ENCODE data around the gene CACNA1B.

CACNA1B gene

DNA sequence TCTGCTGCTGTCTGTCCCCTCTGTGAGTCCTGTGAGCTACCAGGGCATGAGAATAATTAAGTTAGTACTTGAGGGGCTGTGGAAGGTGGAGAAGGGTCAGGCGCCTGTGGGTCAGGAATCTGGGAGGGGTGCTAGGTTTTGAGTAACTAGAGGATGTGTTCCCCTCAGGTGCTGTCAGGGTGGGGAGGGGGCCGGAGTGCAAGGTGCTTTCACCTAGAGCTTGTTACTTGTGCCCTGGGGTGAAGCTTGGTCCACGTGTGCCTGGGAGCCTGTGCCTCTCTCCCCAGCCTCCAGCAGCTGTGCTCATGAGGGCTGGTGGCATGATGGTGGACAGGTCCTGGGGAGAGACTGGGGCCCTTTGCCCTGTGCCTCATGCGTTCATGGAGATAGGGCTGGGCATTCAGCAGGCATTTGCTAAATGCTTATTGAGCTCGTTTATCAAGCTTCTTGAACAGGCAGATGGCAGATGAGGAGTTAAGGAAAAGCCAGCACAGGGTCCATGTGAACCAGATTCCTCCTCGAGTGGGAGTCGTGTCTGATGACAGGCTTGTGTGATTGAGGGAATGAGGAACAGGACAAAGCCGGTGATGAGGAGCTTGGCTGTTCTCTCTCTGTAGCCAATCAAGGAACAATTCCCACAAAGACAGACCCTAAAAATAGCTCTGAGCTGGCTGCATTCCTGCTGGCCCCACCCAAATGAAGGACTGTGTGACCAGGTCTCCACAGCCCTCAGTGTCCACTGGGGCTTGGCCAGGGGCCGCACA lies 40.9 kb downstream of the CACNA1B start:
- DNase-seq (ENCODE audit: low read depth in 2 of 3, low spot score in 1 of 3), result no peak

DNA sequence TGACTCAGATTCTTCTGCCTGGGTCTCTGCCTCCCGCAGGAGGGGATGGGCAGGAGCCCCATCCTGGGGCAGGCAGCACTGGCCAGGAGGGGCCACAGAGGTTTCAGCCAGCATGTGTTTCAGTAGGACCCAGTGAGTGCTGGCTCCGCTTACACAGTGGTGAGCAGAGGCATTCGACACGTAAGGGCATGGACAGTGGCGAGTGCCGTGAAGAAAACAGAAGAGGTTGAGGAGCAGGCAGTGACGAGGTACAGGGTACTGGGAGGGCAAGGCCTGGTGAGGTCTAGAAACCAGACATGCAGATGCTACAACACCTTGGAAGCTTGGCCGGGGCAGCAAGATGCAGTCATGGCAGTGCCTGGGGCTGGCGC lies 41.5 kb downstream of the CACNA1B start:
- DNase-seq (ENCODE audit: low read depth in 2 of 3, low spot score in 1 of 3), result no peak

DNA sequence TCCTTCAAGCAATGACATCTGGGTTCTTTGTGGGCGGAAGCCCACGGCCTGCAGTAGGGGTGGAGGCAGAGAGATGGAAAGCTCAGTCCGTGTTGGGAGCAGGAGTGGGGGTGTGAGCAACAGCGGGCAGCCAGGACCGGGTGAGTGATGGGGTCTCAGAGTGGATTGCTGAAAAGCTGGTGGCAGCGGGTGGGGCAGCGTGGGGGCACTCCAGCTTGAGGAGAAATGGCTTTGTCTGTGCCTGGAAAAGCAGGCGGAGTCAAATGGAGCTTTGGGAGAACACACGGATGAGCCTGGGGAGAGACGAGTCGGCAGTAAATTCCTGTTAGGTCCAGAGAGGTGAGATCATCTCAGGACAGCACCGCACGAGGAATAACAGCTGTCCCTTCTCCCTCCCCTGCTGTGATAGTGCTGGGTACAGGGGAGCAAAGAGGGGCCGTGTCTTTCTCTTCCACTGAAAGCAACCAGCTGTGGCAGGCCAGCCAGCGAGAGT lies 42.1 kb downstream of the CACNA1B start:
- no peak for DNase-seq (ENCODE audit: low read depth in 2 of 3, low spot score in 1 of 3)

DNA sequence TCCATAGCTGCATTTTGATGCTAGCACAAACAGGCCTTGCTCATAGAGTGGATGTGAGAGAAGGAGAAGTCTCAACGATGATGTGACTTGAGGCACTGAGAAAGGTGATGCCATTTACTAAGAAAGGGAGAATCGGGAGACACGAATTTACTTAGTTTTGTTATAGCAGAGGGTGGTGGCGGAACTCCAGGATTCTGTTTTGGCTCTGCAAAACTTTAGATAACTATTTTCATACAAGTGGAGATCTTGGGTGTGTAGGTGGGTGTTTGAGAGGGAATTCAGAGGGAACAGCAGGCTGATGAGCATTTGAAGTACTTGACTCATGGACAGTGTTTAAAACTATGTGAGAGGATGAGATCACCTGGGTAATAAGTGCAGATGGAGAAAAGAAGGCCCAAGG lies 43.2 kb downstream of the CACNA1B start:
- DNase-seq (ENCODE audit: low read depth in 2 of 3, low spot score in 1 of 3), result no peak

DNA sequence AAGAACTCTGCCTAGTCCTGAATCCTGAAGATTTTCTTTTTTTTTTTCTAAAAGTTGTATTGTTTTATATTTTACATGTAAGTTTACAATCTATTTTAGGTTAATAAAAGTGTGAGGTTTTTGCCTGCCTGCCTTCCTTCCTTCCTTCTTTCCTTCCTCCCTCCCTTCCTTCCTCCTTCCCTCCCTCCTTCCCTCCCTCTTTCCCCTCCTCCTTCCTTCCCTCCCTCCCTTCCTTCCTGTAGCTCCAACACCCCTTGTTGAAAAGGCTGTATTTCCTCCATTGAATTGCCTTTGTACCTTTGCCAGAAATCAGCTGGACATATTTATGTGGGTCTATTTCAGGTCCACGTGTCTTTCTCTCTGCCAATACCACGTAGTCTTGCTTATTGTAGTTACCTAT lies 46.6 kb downstream of the CACNA1B start:
- DNase-seq (ENCODE audit: low read depth in 2 of 3, low spot score in 1 of 3), result no peak

DNA sequence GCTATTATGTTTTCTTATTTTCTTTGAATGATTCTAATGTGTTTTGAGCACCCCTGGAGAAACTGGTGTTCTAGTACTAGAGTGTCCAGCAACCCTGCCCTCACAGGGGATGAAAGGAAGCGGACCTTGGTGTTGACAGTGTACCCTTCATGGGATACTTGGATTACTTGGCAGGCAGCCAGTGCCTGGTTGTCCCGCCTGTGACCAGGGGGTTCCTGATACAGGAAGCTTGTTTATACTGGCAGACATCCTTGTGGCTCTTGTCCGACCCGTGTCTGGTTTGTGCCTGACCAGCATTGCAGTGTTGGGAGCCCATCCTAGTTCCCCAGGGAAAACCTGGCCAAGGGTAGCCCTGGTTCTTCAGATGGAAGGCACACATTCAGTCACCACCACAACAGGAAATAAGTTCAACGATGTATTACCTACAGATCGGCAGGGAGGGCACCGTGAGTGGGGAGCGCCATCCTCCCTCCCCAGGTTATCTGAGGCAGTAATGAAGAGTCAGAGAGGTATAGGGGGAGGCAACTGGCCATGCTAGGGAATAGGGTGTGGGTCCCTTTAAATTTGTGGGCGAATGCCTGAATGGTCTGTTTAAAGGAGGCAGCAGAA lies 47.3 kb downstream of the CACNA1B start:
- no peak for DNase-seq (ENCODE audit: low read depth in 2 of 3, low spot score in 1 of 3)

DNA sequence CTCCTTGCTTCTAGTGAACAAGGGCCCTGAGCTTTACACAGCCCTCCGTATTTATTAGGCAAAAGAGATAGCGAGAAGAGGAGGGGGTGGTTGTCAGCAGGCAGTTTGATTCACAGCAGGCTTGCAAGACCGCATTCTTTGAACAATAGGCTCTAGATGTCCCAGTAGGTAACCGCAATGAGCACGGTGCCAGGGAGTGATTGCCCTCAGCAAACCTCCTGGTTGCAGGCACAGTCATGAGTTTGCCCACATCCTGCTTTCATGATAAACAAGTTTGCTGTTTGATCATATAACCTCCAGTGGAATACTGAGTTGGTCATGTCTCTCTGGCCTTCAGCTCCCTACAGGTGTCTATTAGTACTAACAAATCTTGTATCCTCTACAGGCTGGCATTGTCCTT lies 66.1 kb downstream of the CACNA1B start:
- DNase-seq (ENCODE audit: low read depth in 2 of 3, low spot score in 1 of 3), result no peak

DNA sequence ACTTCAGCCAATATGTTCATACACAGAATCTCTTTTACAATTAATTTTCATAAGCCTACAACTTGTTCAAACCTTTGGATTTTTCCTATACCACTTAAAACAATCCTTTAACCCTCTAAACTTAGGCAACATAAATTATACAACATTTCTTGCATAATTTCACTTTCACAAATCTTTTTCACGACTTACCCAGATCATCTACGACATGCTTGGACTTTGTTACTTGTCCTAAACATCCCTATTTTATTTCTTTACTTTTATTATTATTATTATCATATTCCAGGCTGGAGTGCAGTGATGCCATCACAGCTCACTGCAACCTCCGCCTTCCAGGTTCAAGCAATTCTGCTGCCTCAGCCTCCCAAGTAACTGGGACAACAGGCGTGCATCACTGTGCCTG lies 68.0 kb downstream of the CACNA1B start:
- DNase-seq (ENCODE audit: low read depth in 2 of 3, low spot score in 1 of 3), result no peak

DNA sequence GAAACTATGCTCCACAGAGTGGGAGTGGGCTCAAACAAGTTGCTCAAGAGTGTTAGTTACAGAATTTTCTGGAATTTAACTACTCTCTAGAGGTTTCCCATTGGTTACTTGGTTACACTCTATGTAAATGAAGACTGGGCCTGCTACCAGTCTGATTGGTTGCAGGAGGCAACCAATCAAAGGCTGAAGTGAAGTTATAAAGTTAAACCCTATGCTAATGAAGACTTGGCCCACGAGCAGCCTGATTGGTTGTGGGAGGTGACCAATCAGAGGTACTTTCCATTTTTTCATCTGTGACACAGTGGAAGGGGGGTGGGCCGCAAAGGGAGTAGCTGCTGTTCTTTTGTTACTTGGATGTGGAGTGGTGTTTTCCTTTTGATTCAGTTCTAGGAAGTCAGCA lies 69.4 kb downstream of the CACNA1B start:
- no peak for DNase-seq (ENCODE audit: low read depth in 2 of 3, low spot score in 1 of 3)

DNA sequence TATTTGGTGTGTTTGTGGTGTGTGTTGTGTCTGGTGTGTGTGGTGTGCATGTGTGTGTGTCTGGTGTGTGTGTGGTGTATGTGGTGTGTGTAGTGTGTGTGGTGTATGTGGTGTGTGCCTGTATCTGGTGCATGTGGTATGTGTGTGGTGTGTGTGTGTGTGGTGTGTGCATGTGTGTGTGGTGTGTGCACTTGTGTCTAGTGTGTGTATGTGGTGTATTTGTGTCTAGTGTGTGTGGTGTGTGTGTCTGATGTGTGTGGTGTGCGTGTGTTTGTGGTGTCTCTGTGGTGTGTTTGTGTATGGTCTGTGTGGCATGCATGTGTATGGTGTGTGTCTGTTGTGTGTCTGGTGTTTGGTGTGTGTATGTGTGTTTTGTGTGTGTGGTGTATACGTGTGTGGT lies 71.1 kb downstream of the CACNA1B start:
- DNase-seq (ENCODE audit: low read depth in 2 of 3, low spot score in 1 of 3), result no peak

DNA sequence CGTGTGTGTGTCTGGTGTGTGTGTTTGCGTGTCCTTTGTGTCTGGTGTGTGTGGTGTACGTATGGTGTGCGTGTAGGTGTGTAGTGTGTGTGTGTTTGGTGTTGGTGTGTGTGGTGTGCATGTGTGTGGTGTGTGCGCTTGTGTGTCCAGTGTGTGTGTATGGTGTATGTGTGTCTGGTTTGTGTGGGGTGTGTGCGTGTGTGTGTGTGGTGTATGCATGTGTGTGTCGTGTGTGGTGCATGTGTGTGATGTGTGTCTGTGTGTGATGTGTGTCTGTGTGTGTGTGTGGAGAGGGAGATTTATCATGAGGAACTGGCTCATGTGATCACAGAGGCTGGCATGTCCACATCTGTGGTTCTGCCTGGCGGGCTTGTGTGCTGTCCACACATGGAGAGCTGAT lies 71.7 kb downstream of the CACNA1B start:
- DNase-seq (ENCODE audit: low read depth in 2 of 3, low spot score in 1 of 3), result no peak

DNA sequence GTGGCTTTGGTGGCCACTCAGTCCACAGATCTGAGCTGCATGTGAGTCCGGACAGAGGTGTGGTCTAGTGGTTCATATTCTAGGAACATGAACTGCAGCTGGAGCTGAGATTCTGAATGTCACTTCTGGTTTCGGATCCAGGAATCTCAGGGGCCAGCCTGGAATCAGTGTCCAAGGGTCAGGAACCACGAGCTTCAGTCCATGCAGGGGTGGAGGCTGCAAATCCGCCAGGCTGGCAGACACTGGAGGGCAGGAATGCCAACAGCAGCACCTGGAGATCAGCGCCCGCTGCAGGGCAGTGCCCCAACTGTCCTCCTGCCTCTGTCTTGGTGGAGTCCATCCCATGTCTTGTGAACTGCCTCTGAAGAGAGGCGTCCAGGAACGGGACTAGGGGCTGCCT lies 73.5 kb downstream of the CACNA1B start:
- DNase-seq (ENCODE audit: low read depth in 2 of 3, low spot score in 1 of 3), result no peak

DNA sequence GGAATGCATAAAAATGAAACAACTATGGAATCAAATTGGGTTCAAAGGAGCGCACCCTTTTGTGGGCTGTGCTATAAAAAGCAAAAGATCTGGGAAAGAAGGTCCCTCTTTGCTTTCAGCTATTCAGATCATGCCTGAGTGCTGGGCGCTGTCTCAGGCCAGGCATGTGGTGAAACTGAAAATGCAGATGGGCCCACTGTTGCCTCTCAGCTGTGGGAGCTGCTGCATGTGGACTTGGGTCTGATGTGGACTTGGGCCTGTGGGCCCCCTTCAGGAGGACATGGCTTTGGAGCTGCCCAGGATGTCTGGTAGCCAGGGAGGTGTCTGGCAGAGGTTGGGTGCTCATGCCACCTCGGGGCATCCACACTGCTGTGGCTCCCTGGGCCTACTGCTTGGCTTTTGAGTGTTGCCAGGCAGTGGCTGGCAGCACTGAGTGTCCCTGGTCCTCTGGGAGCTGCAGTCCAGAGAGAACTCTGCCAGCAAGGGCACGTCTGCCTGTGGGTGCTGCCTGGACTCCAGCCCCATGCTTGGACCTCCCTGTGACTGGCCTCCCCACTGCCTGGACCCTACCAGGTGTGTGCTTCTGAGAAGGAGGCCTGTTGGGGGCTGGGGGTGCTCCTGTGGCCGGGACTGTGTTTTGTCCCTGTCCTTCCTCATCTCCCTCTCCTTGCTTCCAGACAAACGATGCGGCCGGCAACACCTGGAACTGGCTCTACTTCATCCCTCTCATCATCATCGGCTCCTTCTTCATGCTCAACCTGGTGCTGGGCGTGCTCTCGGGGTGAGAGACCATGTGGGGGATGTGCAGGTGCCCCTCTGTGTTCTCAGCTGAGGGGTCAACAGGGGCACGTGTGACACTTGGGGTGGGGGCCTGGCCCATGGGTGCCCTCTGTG lies 74.3 kb downstream of the CACNA1B start:
- DNase-seq (ENCODE audit: low read depth in 2 of 3, low spot score in 1 of 3), result no peak

DNA sequence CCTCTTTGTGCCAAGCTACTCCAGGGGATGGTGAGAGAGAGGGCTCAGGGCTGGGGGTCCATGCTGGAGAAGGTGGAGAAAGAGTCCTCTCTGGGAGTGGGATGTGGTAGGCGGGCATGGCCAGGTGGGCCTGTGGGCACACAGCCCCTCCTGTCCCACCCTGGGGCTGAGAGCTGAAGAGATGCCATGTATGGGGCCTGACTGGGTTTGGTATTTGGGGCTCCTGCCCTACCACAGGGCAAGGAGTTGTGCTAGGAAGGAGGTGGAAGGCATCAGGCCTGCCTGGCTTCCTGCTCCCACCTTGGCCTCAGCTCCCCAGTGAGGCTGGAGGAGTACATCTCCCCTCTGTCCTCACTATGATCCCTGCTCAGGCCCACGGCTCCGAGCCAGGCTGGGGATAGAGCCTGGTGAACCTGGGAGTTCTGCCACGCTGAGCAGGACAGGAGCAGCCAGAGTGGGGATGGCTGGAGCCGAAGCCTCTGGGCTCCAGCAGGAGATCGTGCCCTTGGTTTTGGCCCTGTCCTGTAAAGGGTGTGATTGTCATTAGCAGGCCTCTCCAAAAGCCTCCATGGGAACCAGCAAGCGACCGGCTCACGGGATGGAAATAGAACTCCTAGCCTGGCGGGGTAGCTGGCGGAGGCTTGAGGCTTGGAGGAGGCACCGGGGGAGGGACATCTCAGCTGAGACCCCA lies 75.5 kb downstream of the CACNA1B start:
- no peak for DNase-seq (ENCODE audit: low read depth in 2 of 3, low spot score in 1 of 3)

DNA sequence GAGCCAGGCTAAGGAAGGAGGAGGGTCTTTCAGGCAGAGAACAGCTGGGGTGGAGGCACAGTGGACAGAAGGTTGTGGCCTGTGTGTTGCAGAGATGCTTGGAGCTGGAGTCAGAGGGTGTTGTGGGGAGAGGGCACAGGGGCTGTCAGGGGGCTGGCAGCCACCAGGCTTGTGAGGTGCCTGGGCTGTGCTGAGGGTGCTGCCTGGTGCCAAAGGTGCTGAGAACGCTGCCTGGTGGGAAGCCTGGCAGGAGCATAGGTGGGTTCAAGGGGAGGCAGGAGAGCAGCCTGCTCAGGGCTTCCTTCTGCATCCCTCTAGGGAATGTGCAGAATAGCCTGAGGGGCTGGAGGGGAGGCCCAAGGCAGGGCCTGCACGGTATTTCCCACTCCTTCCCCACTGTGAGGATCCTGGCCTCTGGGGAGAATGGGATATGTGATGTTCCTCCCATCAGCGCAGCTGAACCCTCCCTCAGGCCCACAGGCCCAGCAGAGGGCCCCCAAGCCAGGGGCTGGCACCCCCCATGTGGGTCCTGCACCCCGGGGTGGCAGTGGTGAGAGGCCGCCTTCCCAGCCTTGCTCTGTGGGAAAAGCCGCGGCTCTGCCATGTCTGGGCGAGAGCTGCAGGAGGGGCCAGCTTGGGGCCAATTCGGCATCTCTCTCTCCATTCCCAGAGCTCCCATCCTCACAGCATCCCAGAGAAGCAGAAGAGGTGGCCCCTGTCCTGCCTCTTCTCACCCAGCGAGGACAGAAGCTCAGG lies 76.3 kb downstream of the CACNA1B start:
- no peak for DNase-seq (ENCODE audit: low read depth in 2 of 3, low spot score in 1 of 3)

DNA sequence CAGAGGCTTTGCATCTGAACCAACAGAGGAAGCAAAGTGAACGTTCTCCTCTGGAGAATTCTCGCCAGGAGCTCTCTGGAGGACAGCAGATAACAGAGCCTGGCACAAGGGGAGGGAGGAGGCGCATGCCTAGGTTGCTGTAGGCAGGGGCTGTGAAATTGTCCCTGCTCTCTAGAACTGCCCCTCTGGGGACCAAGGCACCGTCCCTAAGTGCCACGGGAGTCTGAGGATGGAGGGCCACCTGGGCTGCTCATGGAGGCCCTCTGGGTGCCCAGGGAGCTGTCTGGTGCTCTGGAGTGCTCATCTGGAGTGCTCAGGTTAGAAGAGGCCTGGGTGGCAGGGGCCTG lies 77.6 kb downstream of the CACNA1B start:
- DNase-seq (ENCODE audit: low read depth in 2 of 3, low spot score in 1 of 3), result no peak

DNA sequence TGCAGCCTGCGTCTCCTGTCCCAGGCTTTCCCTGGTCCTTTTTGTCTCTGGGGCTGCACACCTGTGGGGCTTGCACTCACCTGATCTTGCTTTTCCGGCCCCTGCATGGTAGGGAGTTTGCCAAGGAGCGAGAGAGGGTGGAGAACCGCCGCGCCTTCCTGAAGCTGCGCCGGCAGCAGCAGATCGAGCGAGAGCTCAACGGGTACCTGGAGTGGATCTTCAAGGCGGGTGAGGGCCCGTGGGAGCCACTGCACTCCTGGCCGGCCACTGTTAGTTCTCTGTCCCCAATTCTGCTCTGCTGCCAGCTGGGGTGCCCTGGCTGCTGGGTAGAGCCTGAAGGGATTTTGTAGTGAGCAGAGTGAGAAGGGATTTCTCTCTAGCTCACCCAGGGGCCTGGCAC lies 78.0 kb downstream of the CACNA1B start:
- DNase-seq (ENCODE audit: low read depth in 2 of 3, low spot score in 1 of 3), result no peak

DNA sequence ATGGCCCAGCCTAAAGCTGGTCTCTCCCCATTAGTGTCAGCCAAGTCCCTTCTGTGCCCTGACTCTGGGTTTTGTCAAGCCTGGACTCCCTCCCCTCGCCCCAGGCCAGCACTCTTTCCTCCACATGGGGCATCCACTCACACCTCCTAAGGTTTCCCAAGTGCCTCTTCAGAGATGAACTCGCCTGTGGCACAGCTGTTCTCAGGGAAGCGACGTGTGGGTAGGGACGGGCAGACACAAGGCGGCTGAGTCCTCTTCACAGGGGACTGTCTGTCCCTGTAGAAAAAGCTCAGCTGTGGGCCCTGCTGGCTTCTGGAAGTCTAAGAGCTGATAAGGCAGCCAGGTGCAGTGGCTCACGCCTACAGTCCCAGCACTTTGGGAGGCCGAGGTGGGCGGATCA lies 78.5 kb downstream of the CACNA1B start:
- no peak for DNase-seq (ENCODE audit: low read depth in 2 of 3, low spot score in 1 of 3)

DNA sequence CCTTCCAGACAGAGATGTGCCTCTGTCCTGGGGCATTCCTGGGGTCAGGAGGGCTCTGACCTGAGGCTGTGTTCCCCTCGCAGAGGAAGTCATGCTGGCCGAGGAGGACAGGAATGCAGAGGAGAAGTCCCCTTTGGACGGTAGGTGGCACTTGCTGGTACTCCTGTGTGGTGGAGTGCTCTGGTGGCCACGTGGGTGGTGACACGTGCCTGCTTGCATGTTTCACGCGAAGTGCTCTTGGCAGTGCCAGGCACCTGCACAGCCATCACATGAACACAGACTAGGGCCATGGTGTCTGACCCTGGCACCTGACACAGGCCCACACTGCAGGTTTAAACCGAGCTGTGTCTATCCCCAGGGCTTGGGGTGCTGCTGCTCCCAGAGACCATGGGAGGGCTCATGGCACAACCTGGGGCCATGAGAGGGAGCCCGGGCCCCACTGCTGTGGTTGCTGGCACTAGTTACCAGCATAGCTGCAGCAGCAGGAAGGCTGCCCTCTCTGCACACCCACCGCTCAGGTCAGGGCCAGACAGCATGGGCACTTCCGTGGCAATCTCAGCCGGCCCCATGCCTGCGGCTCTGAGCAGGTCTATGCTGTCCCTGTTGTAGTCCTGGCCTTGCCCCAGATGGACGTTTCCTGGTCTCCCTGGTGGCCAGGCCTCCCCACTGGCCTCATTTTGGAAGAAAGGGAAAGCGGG lies 79.3 kb downstream of the CACNA1B start:
- DNase-seq (ENCODE audit: low read depth in 2 of 3, low spot score in 1 of 3), result no peak

Measured in stimulated activated CD4-positive, alpha-beta T cell treated with anti-CD3 and anti-CD28 coated beads, Interleukin-12 subunit alpha, Interleukin-12 subunit beta, amount 100 ng/mL, for 48 hours (primary cell).